ENCODE data around the gene NTM. TPM values are rescaled to one million over a fixed set of nuclear protein-coding genes. Genes with fewer than 3 reads are reported as not detected.

The NTM gene
- total RNA-seq, 1 experiment from 2014 or later = 0.73 TPM

DNA sequence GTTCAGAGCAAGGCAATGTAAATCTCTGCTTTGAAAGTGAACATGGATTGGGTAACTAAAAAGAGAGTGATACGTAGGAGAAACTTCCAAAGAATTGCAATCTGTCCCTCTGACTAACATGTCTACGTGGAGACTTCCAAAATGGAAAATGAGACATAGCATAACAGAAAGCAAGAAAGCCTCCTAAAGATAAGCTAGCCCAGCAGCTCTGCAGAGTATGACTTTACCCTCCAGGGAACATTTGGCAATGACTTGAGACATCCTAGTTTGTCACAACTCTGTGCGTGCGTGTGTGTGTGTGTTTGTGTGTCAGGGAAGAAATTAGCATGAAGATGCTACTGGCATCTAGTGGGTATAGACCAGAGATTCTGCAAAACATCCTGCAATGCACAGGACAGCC, 817.4 kb downstream of the NTM start:
- H3K4me1 Mint-ChIP-seq (ENCODE audit: low read depth, unreplicated experiment) = no peaks in the 10 kb centered on the region
- H3K36me3 Mint-ChIP-seq (ENCODE audit: insufficient read depth, unreplicated experiment) = no peaks in the 10 kb centered on the region
- no peak overlapping the region for H3K27ac Mint-ChIP-seq (ENCODE audit: unreplicated experiment)

DNA sequence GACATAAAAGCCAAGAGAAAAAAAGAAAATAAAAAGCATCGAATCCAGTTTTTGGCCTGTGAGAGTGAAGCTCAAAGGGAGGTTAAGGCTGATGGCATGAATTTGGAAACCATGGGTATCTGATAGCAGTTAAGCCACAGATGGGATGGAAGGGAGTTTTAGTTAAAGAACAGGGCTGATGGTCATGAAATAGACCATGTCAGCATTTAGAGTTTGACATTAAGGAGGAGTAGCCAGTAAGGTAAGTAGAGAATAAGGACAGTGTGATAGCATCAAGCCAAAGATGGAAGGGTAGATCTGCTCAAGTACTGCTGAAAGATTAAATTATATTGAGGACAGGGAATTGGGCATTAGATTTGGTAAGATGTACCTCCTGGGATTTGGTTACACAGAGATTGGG, 826.5 kb downstream of the NTM start:
- Mint-ChIP-seq H3K4me1 (ENCODE audit: low read depth, unreplicated experiment) (no peaks in the 10 kb centered on the region), H3K27ac (ENCODE audit: unreplicated experiment) (no peak overlapping the region), H3K27me3 (ENCODE audit: insufficient read depth, unreplicated experiment) (peaks cover 1% of the 10 kb centered on the region), H3K36me3 (ENCODE audit: insufficient read depth, unreplicated experiment) (no peaks in the 10 kb centered on the region), H3K9me3 (ENCODE audit: unreplicated experiment) (peaks cover 26% of the 10 kb centered on the region), H3K4me3 (ENCODE audit: unreplicated experiment) (no peak overlapping the region)
- Histone ChIP-seq H3K4me3 (ENCODE audit: low read depth, low read length) (no peak overlapping the region), H3K36me3 (ENCODE audit: control insufficient read depth, insufficient read depth, low read length) (no peaks in the 10 kb centered on the region), H3K27me3 (replicated peaks; ENCODE audit: control insufficient read depth, insufficient read depth, low read length) (no peaks in the 10 kb centered on the region), H3K4me1 (no peaks in the 10 kb centered on the region), H3K9me3 (no peaks in the 10 kb centered on the region)
- DNase-seq = no peak
- TF ChIP-seq, protein P1, sequence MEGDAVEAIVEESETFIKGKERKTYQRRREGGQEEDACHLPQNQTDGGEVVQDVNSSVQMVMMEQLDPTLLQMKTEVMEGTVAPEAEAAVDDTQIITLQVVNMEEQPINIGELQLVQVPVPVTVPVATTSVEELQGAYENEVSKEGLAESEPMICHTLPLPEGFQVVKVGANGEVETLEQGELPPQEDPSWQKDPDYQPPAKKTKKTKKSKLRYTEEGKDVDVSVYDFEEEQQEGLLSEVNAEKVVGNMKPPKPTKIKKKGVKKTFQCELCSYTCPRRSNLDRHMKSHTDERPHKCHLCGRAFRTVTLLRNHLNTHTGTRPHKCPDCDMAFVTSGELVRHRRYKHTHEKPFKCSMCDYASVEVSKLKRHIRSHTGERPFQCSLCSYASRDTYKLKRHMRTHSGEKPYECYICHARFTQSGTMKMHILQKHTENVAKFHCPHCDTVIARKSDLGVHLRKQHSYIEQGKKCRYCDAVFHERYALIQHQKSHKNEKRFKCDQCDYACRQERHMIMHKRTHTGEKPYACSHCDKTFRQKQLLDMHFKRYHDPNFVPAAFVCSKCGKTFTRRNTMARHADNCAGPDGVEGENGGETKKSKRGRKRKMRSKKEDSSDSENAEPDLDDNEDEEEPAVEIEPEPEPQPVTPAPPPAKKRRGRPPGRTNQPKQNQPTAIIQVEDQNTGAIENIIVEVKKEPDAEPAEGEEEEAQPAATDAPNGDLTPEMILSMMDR (IDR thresholded peaks at IDR 0.05; ENCODE audit: insufficient read depth in 1 of 2, low read depth in 1 of 2, low read length in 1 of 2, severe bottlenecking in 1 of 2, unreplicated experiment in 1 of 2) = no peak
- no TSS peak for BruUV-seq (replicated peaks)
- intact Hi-C loops (cut with micrococcal nuclease; ENCODE audit: unreplicated experiment) = no loop called here
- CTCF ChIA-PET = no interaction called here
- POLR2A ChIA-PET = no interaction called here

More for the DNA sequence above, 817.4 kb downstream of the NTM start:
- CTCF ChIA-PET = no interaction called here
- Mint-ChIP-seq H3K27me3 (ENCODE audit: insufficient read depth, unreplicated experiment) (peaks cover 2% of the 10 kb centered on the region), H3K4me3 (ENCODE audit: unreplicated experiment) (no peak overlapping the region), H3K9me3 (ENCODE audit: unreplicated experiment) (no peaks in the 10 kb centered on the region)
- Histone ChIP-seq H3K9me3 (no peaks in the 10 kb centered on the region), H3K4me1 (no peaks in the 10 kb centered on the region), H3K36me3 (ENCODE audit: control insufficient read depth, insufficient read depth, low read length) (no peaks in the 10 kb centered on the region), H3K27me3 (replicated peaks; ENCODE audit: control insufficient read depth, insufficient read depth, low read length) (no peaks in the 10 kb centered on the region), H3K4me3 (ENCODE audit: low read depth, low read length) (no peak overlapping the region)
- TF ChIP-seq, protein P1 (IDR thresholded peaks at IDR 0.05; ENCODE audit: insufficient read depth in 1 of 2, low read depth in 1 of 2, low read length in 1 of 2, severe bottlenecking in 1 of 2, unreplicated experiment in 1 of 2) = no peak
- DNase-seq = no peak
- no TSS peak for BruUV-seq (replicated peaks)
- intact Hi-C loops (cut with micrococcal nuclease; ENCODE audit: unreplicated experiment) = no loop called here
- POLR2A ChIA-PET = no interaction called here

DNA sequence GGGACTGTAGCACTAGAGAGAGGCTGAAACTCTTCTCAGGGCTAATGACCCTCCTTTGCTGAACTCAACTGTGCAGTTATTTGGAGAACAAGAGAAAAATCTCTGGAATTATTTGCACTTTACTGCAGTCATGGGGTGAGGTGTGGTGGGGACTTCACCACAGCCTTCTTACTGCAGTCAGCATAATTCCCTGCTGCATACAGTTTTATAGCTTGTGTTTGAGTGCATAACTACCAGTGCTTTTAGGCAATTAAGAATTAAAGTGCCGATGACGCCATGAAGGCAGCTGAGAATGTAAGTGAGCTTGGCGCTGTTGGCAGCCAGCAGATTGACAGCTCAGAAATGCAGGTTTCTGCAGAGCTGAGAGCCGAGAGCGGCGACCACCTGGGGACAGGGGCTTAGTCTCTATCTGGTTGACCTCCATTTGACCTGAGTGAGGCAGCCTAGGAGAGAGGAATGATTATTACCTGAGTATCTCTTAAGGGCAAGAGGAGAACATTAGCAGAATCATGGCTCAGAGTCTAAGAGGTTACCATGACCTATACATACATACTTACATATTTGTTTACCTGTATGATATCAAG, 830.0 kb downstream of the NTM start:
- no peak for DNase-seq
- TF ChIP-seq, protein P1 (IDR thresholded peaks at IDR 0.05; ENCODE audit: insufficient read depth in 1 of 2, low read depth in 1 of 2, low read length in 1 of 2, severe bottlenecking in 1 of 2, unreplicated experiment in 1 of 2) = no peak
- Mint-ChIP-seq H3K27me3 (ENCODE audit: insufficient read depth, unreplicated experiment) (peaks cover 4% of the 10 kb centered on the region), H3K9me3 (ENCODE audit: unreplicated experiment) (peaks cover 37% of the 10 kb centered on the region), H3K27ac (ENCODE audit: unreplicated experiment) (no peak overlapping the region), H3K4me1 (ENCODE audit: low read depth, unreplicated experiment) (no peaks in the 10 kb centered on the region), H3K36me3 (ENCODE audit: insufficient read depth, unreplicated experiment) (no peaks in the 10 kb centered on the region), H3K4me3 (ENCODE audit: unreplicated experiment) (no peak overlapping the region)
- no TSS peak for BruUV-seq (replicated peaks)
- H3K9me3 ChIP-seq = 0 out of 2 replicates have a peak, but pooled peaks cover 4% of the 10 kb centered on the region
- H3K36me3 ChIP-seq (ENCODE audit: control insufficient read depth, insufficient read depth, low read length) = no peaks in the 10 kb centered on the region
- H3K4me3 ChIP-seq (ENCODE audit: low read depth, low read length) = no peak overlapping the region
- intact Hi-C loops (cut with micrococcal nuclease; ENCODE audit: unreplicated experiment) = no loop called here
- H3K4me1 ChIP-seq = no peaks in the 10 kb centered on the region
- ChIA-PET POLR2A (no interaction called here), CTCF (no interaction called here)
- H3K27me3 ChIP-seq (replicated peaks; ENCODE audit: control insufficient read depth, insufficient read depth, low read length) = no peaks in the 10 kb centered on the region

All from Caco-2 (cell line).